Liver (tissue), 3 donors: ENCODE data around the gene CDH13.

ENCODE experiments used
- CTCF ChIP-seq: fragments of 150-350 bp; IDR thresholded peaks from 2 replicates; pipeline ENCODE4 v1.5.1; 2017; ENCODE audit warnings: improper control_type of control experiment, low read depth, low read length; ENCODE audit not compliant: missing input control
- GABPA ChIP-seq, 2 donors: IDR thresholded peaks in 1 of 2; conservative IDR thresholded peaks in 1 of 2; 2 replicates each; pipeline ENCODE4 v1.6.1; 2016; ENCODE audit warnings: antibody characterized with exemption in 2 of 2, mild to moderate bottlenecking in 1 of 2, moderate library complexity in 1 of 2
- HNF4G ChIP-seq: IDR thresholded peaks from 2 replicates; pipeline ENCODE4 v1.6.1; 2016; ENCODE audit warnings: antibody characterized with exemption
- REST ChIP-seq: IDR thresholded peaks from 2 replicates; pipeline ENCODE4 v1.6.1; 2016; ENCODE audit warnings: antibody characterized with exemption, mild to moderate bottlenecking
- SP1 ChIP-seq: IDR thresholded peaks from 2 replicates; pipeline ENCODE4 v1.6.1; 2018; ENCODE audit warnings: antibody characterized with exemption, mild to moderate bottlenecking
- donor health status: healthy.
- donor health status: healthy.

GRCh38 chr16:83606486-83607030, 979.8 kb downstream of the CDH13 start:
- no peak for TF ChIP-seq CTCF
- no peak for TF ChIP-seq REST
- TF ChIP-seq SP1, result no peak
- TF ChIP-seq HNF4G, result no peak
- TF ChIP-seq GABPA (IDR thresholded peaks at IDR 0.05 in 1 of 2, conservative IDR thresholded peaks at IDR 0.05 in 1 of 2), result no peak
